Chondrocyte (in vitro differentiated cells): ENCODE measurements around the gene CADPS. TPM values are rescaled to one million over a fixed set of nuclear protein-coding genes. Genes with fewer than 3 reads are reported as not detected.

Experiments
- DNase-seq: peaks from one replicate; pipeline ENCODE4 v3.0.0; 2021; ENCODE audit warnings: mixed read lengths, low spot score
- H3K27ac Mint-ChIP-seq: one replicate; pipeline ENCODE4 v1.8.0; 2021; ENCODE audit warnings: mild to moderate bottlenecking, moderate library complexity, mixed read lengths; ENCODE audit not compliant: unreplicated experiment
- H3K27me3 Mint-ChIP-seq: 2 replicates; pipeline ENCODE4 v1.8.0; 2021; ENCODE audit warnings: low read depth, mixed read lengths
- H3K36me3 Mint-ChIP-seq: 2 replicates; pipeline ENCODE4 v1.8.0; 2021; ENCODE audit warnings: low read depth, mixed read lengths
- H3K4me1 Mint-ChIP-seq: 2 replicates; pipeline ENCODE4 v1.8.0; 2021; ENCODE audit warnings: low read depth, mild to moderate bottlenecking, mixed read lengths
- H3K4me3 Mint-ChIP-seq: one replicate; pipeline ENCODE4 v1.8.0; 2021; ENCODE audit warnings: mild to moderate bottlenecking, moderate library complexity, mixed read lengths; ENCODE audit not compliant: unreplicated experiment
- H3K9me3 Mint-ChIP-seq: 2 replicates; pipeline ENCODE4 v1.8.0; 2021; ENCODE audit warnings: low read depth, mixed read lengths
- CTCF ChIP-seq: fragments of 200-600 bp; sonication (generic); IDR thresholded peaks from 2 replicates; pipeline ENCODE4 v1.5.0; 2021; ENCODE audit warnings: antibody characterized with exemption, mild to moderate bottlenecking, moderate library complexity
- long read RNA-seq: library from polyadenylated mRNA; stranded (forward); transcript quantifications from one replicate; pipeline ENCODE4 v2.0.0, GENCODE V29; 2021
- total RNA-seq: library from RNA; stranded (reverse); gene quantifications from 3 replicates; pipeline ENCODE4 v1.2.1, GENCODE V29; 2021

The CADPS gene
- not detected in 3 replicates for total RNA-seq
- long read RNA-seq, result 0 reads

DNA sequence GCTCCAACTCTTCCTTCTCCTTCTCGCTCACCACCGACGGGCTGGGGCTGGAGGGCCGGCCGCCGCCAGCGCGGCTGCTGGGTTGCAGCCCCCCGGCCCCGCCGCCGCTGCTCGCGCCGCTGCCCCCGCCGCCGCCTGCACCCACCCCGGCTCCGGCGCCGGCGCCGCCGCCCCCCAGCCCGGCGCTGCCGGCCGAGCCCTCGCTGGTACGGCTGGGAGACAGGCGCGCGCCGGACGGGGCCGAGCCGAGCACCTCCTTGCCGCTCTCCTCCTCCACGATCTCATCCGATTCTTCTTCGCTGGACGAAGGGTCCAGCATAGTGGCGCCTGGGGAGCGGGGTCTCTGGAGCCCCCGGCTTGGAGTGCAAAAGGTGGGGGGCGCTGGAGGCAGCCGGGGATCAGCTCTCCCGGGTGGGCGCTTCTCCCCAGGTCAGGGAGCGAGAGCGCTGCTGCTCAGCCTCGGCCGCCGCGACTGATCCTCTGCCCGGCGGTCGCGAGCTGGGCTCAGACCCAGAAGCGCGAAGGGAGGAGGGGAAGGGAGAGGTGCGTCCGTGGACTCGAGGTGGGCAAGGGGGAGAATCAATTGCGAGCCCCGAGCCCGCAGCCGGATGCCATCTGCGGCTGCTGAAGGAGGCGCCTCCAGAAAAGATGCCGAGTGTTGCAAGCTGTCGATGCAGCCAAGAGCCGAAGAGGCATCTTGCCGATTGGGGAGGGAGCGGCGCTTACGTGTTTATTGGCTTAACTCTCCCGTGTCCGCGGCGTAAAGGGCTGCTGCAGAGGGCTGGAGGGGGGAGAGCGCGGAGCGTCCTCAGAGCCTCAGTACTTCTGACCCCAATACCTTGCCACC lies at the start of gene CADPS:
CADPS (minus strand) TSS at position 706 of the 847 bp plus-strand sequence; CDS start at position 319, 387 bp downstream.
- H3K27ac Mint-ChIP-seq, result no peak within 1 kb of the TSS
- H3K4me3 Mint-ChIP-seq, result peak within 1 kb of the TSS; percentile 55
- peaks cover 2% of the 10 kb centered on the region for H3K36me3 Mint-ChIP-seq
- H3K4me1 Mint-ChIP-seq, result peaks cover 9% of the 10 kb centered on the region
- no peak for TF ChIP-seq CTCF
- DNase-seq, result peak; percentile 72
- H3K27me3 Mint-ChIP-seq, result peaks cover 54% of the 10 kb centered on the region
- H3K9me3 Mint-ChIP-seq, result peaks cover 13% of the 10 kb centered on the region

DNA sequence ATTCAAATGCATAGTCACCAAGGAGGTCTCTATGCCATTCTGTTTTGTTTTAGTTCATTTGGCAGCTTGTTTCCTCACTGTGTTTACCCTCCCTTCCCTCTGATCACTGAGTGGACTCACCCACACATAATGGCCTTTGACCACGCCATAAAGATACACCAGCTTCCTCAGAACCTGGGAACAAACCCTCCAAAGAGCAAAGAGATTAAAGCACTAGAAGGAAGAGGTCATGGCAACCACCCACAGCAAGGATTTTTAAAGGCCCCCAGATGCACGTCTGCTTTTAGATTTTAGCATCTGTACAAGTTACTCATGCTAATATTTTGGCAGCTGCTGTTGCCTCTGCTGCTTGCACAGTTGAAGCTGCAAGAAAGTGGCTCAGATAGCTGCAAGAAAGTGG lies 47.9 kb upstream of the CADPS start:
- no peaks in the 10 kb centered on the region for H3K9me3 Mint-ChIP-seq
- no peaks in the 10 kb centered on the region for H3K36me3 Mint-ChIP-seq
- H3K4me1 Mint-ChIP-seq, result no peaks in the 10 kb centered on the region
- DNase-seq, result no peak
- H3K27ac Mint-ChIP-seq, result no peak overlapping the region
- no peak for TF ChIP-seq CTCF
- no peak overlapping the region for H3K4me3 Mint-ChIP-seq
- H3K27me3 Mint-ChIP-seq, result peaks cover 8% of the 10 kb centered on the region

DNA sequence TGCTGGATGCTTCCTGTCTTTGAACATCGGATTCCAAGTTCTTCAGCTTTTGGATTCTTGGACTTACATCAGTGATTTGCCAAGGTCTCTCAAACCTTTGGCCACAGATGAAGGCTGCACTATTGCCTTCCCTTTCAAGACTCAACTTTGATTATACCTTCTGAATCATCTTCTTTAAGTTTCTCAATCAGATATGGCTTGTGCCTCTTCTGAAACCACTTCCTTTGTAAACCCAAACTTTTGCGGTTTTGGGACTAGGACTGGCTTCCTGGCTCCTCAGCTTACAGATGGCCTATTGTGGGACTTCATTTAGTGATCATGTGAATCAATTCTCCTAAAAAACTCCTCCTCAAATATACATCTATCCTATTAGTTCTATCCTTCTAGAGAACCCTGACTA lies 47.1 kb upstream of the CADPS start:
- Mint-ChIP-seq H3K9me3 (no peaks in the 10 kb centered on the region), H3K4me1 (no peaks in the 10 kb centered on the region), H3K4me3 (no peak overlapping the region), H3K36me3 (no peaks in the 10 kb centered on the region), H3K27ac (no peak overlapping the region), H3K27me3 (peaks cover 5% of the 10 kb centered on the region)
- no peak for DNase-seq
- TF ChIP-seq CTCF, result no peak

- TF ChIP-seq CTCF, result no peak
- Mint-ChIP-seq H3K4me1 (no peaks in the 10 kb centered on the region), H3K27me3 (peaks cover 3% of the 10 kb centered on the region), H3K4me3 (no peak overlapping the region), H3K9me3 (peaks cover 8% of the 10 kb centered on the region), H3K36me3 (no peaks in the 10 kb centered on the region), H3K27ac (no peak overlapping the region)
- DNase-seq, result no peak
Observed at GRCh38 chr3:62920466-62920784, 45.2 kb upstream of the CADPS start.

DNA sequence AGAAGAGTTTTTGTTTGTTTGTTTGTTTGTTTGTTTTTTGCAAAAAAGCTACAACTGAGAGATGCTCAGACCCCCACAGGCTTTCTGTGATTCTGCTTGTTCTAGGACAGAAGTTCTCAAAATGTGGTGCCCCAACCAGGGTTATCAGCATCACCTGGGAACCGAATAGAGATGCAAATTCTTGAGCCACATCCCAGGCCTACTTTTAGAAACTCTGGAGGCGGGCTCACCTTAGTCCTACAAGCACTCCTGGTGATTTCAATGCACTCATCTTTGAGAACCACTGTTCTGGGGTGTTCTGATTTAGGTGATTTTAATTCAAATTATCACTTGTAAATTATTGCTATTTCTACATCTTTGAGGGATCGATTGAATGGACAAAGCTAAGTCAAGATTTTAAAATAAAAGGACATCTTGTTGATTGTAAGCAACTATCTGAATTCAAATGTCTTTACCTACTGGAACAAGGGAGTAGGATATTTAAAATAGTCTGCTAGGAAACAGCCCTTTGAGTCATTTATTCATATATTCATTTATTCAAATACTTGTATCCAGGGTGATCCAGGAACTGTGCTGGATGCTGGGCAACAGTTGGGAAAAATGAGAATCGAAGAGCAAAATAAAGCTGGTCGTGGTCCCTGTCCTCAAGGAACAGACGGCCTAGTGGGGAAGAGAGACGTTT lies 44.7 kb upstream of the CADPS start:
- no peaks in the 10 kb centered on the region for H3K36me3 Mint-ChIP-seq
- DNase-seq, result no peak
- H3K4me1 Mint-ChIP-seq, result no peaks in the 10 kb centered on the region
- H3K27ac Mint-ChIP-seq, result no peak overlapping the region
- no peak overlapping the region for H3K4me3 Mint-ChIP-seq
- no peak for TF ChIP-seq CTCF
- H3K9me3 Mint-ChIP-seq, result peaks cover 8% of the 10 kb centered on the region
- peaks cover 3% of the 10 kb centered on the region for H3K27me3 Mint-ChIP-seq
